HG02938 (cell line): ENCODE data around the gene SLC44A5.
"Not testable (repeated sequence)": the region's sequence is repeated elsewhere in the genome, so short reads cannot be mapped to it uniquely, and the experiment has no call there.

Source experiments
- ATAC-seq: cut with Tn5 transposase; IDR thresholded peaks from one replicate; pipeline ENCODE4 v1.9.1; 2021; ENCODE audit warnings: mild to moderate bottlenecking, moderate library complexity; ENCODE audit not compliant: unreplicated experiment

SLC44A5 gene

DNA sequence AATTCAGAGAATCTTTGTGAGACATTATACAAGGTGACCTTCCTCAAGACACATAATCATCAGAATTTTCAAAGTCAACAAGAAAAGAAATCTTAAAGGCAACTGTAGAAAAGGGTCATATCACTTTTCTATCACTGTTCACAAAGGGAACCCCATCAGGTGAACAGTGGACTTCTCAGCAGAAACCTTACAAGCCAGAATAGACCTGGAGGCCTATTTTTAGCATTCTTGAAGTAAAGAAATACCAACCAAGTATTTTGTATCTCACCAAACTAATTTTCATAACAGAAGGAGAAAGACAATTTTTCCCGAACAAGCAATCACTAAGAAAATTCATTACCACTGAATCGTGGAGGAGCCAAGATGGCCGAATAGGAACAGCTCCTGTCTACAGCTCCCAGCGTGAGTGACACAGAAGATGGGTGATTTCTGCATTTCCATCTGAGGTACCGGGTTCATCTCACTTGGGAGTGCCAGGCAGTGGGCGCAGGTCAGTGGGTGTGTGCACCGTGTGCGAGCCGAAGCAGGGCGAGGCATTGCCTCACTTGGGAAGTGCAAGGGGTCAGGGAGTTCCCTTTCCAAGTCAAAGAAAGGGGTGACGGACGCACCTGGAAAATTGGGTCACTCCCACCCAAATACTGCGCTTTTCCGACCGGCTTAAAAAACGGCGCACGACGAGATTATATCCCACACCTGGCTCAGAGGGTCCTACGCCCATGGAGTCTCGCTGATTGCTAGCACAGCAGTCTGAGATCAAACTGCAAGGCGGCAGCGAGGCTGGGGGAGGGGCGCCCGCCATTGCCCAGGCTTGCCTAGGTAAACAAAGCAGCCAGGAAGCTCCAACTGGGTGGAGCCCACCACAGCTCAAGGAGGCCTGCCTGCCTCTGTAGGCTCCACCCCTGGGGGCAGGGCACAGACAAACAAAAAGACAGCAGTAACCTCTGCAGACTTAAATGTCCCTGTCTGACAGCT, 235.2 kb downstream of the SLC44A5 start:
- ATAC-seq = not testable (repeated sequence)

DNA sequence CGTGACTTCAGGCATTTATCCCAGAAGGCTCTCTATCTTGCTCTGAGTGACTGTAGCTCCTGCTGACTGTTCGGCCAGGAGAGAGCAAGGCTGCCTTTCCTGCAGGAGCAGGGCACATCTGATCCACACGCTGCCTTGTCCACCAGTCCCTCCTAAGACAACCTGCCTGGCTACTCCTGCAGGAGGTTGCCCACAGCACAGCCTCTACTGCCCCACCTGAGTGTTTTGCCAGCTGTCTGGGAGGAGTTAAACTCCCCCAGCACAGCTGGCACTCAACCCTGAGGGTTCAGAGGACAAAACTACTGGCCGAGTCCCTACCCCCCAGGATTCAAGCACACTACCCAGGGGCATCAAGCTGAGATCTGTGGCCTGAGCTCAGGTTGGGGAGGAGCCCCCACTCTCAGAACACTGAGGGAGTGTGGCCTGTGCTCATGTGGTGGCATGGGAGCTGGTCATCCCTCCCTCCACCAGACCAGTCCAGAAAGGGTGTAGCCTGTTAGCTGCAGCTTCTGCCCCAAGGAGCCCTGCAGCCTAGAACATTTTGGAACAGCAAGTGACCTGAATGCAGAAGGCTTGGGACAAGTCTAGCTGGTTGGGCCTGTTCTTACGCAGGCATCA, 237.3 kb downstream of the SLC44A5 start:
- no peak for ATAC-seq

DNA sequence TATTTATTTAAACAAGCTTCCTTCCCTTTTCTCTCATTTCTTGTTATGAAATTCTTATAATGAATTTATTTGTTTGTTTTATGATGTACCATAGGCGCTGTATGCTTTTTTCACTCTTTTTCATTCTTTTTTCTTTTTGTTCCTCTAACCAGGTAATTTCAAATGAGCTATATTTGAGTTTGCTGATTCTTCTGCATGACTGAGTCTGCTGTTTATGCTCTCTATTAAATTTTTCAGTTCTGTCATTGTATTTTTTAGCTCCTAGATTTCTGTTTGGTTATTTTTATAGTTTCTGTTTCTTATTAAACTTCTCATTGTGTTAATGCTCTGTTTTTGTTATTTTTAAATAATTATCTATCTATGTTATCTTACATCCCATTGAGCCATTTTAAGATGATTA, 244.3 kb downstream of the SLC44A5 start:
- ATAC-seq = no peak

DNA sequence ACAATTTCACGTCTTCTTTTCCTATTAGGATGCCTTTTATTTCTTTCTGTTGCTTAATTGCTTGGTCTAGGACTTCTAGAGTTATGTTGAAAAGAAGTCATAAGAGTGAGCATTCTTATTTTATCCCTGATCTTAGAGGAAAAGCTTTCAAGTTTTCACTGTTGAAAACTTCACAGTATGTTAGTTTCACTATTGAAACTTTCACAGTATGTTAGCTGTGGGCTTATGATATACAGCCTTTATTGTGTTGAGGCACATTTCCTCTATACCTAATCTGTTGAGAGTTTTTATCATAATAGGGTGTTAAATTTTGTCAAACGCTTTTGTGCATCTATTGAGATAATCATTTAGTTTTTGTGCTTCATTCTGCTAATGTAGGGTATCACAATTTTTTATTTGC, 249.7 kb downstream of the SLC44A5 start:
- no peak for ATAC-seq

DNA sequence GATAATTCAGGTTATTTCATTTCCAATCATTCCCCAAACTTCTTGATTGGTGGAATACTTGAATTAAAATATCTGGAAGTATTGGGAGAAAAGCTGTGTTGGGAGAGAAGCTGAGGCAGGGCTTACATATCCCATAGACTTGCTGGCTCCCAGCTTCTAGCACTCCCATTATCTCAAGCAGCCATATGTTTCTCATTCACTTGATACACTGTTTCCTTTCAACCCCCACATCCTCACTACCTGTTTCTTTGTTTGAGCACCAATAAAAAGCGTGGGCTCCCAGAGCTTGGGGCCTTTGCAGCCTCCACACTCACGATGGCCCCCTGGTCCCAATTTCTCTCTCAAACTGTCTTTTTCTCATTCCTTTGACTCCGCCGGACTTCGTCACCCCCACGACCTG, 256.6 kb downstream of the SLC44A5 start:
- not testable (repeated sequence) for ATAC-seq

DNA sequence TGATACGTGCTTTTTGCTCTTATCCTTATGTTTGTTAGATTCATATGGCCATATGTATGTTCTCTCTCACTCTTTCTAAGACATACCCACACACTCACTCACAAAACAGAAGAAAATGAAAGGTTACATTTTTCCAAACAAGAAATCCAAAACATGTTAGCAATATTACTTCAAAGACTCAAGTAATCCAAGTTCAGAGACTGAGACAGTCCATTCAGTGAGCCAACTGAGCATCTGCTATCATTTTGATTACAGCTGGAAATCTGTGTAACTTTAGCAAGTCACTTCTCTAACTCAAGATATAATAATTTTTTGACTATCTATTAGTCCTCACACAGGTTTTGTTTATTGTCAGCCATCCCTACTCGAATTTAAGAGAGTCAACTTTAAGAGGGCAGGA, 257.9 kb downstream of the SLC44A5 start:
- no peak for ATAC-seq

DNA sequence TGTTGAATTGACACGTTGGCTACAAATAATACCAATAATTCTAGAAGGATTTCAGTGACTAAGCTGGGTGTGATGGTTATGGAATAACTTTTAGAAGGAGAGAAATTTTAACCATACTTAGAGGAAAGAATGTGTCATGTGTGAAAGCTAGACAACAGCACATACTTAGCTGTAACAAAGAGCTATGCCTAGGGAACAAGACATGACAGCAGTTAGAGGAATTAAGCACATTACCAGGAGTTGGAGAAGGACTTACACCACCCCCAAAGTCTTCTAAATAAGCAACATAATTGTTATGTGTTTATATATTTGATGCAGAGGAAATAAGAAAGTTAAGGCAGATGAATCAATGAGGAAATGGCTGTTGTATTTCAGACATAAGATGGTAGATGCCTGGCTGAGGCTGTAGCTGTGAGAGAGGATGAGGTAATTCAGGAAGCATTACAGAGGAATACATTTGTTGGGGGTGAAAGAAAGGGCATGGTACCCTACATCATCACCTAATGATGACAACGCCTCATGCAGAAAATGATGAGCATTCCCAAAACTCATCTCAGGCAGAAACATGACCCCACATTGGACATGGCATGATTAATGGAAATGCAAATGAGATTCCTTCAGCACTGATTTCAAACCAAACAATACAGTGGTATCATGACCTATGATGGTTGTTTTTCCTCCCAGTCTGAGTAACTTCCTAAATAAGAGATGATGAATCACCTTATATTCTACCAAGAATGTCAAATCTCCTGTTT, 265.2 kb downstream of the SLC44A5 start:
- no peak for ATAC-seq

DNA sequence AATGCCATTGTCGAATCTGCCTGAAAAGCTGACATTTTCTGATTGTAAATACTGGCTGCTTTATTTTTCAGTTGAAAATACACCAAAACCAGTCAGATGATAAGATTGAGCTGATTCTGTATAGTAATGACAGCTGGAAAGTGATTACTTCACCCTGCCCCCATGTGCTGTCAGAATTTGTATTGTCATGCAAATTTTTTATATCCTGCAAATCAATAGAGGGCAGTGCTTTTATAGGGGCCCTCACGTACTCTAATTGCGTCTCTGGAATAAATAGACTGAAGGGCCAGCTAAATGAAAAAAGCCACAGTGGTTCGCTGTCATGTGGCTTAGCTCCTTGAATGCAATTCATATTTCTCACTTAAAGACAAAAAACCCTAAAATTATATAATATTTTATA, 268.1 kb downstream of the SLC44A5 start:
- no peak for ATAC-seq

DNA sequence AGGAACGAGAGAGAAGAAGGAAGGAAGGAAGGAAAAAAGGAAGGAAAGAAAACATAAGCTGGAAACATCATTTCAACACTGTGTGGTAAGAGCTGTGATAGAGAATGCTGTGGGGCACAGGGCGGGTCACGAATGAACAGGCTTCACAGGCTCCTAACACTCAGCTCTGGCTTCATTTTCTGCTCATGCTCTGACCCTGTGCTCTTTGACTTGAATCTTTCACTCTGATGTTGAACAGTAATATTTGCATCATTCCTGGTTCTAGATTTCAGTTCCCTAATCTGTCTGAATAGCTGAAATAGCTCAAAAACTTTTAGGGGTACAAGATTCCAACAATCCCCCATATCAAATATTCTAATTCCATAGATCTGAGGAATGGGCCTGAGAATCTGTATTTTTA, 269.4 kb downstream of the SLC44A5 start:
- no peak for ATAC-seq

DNA sequence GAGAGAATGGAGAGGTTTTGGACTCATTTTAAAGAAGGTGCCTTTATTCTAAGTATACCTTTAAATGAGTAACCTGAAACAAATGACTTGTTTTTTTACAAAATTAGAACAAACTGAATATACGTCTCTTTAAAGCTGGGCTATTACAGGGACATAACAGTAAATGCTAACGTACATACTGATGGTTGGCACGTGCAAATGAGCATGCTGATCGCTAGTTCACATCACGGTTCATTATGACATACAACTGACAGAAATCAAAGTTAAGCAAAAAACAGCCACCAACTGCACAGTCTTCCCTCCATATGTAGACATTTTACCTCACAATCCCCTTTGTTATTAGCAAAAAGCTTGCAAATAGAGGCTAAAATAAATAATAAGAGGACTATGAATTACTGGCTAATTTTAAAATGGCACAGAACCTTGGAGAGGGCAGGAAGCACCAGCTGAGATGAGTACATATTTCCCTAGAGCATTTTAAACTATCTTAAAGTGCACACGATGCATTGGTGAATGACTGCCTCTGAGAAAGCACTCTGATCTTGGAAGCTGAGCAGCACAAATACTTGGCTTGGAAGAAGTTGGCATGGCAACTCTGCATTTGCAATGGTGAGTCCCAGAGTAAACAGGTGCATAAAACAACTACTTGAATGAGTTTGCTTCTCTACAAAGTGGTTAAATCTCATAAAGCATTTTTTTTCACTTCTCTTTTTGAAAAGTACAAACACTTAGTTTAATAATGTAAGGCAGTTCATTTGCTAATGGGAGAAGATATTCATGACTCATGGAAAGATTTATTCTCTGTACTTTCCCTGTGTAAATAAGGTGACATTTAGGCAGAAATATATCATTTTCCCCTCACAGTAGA, 272.1 kb downstream of the SLC44A5 start:
- peak; percentile 94 for ATAC-seq

DNA sequence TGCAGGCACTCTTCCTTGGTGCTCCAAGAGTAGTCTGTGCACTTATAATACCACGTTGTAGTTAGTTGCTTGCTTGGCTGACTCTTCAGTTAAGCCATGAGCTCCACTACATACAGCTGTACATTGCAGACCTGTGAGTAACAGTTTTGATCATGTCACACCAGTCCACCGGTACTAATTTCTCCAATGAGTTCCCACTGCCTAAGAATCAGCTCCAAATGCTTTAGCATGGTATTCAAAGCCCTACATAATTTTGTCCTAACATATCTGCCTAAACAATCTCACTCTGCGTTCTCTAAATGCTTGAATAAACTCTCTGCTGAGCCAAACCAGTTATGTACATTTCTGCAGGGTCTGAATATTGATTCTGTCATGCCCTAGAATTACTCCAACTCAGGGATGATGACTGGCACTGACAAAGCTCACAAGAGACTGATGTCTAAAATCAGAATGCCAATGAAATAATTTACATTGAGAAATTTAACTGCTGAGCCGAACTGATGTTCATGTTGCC, 276.0 kb downstream of the SLC44A5 start:
- ATAC-seq = no peak

DNA sequence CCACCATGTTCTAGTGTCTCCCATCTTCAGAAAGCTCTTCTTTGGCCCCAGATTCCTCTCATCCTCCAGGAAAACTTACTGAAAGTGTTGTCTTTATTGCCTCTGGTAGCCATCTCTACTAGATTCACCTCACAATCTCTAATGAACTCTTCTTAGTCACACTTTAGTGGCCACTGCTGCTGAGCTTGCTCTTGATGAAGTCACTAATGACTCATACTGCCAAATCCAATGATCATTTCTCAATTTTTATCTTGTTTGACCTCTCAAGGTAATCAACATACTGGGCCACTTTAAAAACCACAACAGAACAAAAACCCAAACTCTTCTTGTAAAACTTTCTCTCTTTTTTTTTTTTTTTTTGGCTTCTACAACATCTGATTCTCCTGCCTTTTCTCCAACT, 280.3 kb downstream of the SLC44A5 start:
- ATAC-seq = no peak

DNA sequence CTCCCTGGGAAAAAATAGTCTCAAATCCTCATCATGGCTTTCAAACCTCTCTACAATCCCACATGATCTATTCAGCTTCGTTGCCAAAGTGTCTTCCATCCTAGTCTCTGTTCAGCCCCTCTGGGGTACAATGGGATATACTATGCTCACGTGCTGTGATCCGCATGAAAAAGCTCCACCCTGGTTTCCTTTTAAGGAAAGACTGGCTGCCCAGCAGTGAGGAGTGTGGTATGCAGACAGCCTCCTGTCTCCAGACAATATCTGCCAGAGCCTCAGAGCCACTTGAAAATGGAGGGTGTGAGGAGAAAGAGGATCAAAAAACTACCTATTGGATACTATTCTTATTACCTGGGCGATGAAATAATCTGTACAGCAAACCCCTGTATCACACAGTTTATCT, 282.2 kb downstream of the SLC44A5 start:
- no peak for ATAC-seq

DNA sequence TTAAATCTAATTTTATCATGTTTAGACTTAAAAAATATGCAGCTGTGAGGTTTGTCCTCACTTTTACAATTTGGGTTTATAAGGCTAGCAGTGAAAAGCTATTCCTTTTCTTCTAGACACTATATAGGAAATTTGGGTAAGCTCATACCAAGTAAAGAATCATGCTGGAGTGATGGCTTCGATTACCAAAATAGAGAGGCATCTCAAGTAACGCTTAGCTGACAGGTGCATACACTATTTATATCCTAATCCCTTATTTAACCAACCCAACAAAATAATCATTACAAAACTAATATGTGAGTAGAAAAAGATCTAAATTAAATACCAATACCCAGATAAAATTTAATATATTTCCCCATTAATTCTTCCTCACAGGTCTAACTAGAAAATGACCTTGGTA, 283.5 kb downstream of the SLC44A5 start:
- ATAC-seq = no peak

DNA sequence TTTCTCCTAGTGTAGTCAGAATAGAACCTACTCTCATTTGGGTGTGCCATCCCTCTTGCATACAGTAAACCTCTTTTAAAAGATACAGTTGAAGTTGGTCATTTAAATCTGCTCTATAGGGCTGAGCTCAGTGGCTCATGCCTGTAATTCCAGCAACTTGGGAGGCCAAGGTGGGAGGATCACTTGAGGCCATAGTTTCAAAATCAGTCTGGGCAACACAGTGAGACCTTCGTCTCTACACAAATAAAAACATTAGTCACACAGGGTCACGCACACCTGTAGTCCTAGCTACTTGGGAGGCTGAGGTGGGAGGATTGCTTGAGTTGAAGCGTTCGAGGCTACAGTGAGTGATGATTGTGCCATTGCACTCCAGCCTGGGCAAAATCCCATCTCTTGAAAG, 292.9 kb downstream of the SLC44A5 start:
- no peak for ATAC-seq

DNA sequence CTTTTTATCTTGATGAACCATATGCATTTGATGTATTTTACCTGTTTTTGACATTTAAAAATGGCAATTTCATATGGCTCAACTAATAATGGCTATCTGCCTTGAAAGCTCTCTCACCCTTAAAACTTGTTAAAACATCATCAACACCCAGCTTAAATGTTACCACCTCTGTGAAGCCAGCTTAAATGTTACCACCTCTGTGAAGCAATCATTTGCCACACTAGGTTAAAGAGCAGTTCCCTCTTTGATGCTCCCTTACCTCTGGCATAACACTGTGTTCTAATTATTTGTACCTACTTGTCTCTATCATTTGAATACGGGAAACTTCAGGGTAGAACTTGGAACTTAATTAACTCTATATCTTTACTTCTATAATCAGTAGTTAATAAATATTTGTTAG, 294.7 kb downstream of the SLC44A5 start:
- ATAC-seq = no peak

DNA sequence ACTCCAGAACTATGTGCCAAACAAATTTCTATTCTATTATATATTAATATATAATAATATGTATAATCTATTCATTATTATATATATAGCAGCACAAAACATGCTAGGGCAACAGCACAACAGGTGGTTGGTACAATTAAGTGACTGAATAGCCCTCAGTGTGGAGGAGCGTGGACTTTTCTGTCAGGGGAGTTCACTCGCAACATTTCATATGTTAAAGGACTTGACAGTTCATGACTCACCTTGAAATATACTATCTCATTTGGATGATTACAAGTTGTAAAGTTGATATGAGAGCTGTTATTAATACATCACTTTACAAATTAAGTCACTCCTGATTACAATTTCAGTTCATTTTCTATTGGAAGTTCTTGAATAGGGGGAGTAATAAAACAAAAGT, 298.3 kb downstream of the SLC44A5 start:
- ATAC-seq = no peak

DNA sequence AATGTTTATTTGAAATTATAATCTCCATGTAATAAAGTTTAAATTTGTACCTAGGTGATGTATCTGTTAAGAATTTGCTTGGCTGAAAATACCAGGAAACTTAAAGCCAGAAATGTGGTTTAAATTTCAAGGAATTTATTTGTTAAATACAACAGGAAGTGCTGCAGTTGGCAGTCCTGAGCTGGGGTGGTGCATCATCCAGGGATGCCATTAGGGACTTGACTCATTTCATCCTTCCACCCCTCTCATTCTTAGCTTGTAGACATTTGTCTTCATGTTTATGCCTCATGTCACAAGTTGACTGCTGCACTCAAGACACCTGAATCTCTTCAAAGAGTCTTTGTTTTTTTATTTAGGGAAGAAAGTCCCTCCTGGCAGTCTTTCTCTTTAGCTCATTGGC, 300.8 kb downstream of the SLC44A5 start:
- no peak for ATAC-seq

DNA sequence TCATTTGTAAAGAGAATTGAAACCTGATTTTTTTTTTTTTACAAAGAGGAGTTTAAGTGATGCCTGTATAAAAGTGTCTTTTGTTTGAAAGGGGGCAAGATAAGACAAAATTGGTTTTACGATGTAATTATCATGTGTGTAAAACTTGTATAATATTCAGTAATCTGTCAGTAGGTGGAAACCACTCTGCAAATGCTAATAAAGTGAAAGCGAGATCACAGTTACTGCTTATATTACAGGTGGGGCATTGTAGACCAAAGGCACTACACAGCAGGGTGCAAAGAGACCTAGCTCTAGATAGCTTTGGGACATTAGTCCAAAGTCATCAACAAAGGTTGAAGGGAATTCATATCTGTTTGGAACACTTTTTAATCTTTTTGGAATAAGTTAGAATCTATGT, 302.5 kb downstream of the SLC44A5 start:
- ATAC-seq = no peak

DNA sequence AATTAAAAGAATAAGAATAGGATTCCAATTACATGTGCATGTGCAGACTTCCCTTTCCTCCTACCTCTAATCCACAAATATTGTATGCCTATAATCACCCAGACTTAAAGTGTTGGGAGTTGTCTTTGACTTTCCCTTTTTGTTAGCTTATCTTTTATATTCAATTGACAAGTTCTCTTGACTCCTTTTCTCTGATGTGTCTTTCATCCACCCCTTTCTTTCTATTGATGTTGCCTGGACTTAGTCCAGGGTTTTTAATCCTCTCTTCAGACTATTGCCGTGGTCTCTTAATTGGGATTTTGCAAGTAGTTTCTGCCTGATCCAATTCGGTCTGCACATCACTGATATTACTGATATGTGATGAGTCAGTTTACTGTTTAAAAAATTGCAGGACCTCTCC, 305.9 kb downstream of the SLC44A5 start:
- no peak for ATAC-seq
